A549 (cell line): Measurements from ENCODE around the gene CPSF7. TPM values are rescaled to one million over a fixed set of nuclear protein-coding genes. Genes with fewer than 3 reads are reported as not detected.
"Not testable (repeated sequence)": the region's sequence is repeated elsewhere in the genome, so short reads cannot be mapped to it uniquely, and the experiment has no call there.

ENCODE experiments used
- ATAC-seq, 2 experiments: fragments of 200-7000 bp in 1 of 2; fragments of >200 bp in 1 of 2; cut with Nextera tagmentation in 1 of 2; cut with Tn5 transposase in 1 of 2; 3 replicates each; pipeline versions ENCODE4 v1.8.0 to v1.9.1; 2018 to 2020; ENCODE audit warnings: mild to moderate bottlenecking in 1 of 2, moderate library complexity in 1 of 2
- CTCF ChIA-PET: fragments of 300-600 bp; sonication (Branson Sonifier 250); formaldehyde crosslinking; extraction: SDS; loops from one replicate; lab custom pipeline; 2021; ENCODE audit warnings: antibody characterized with exemption, inconsistent platforms; lab: Yijun Ruan, JAX
- POLR2A ChIA-PET: fragments of 350-600 bp; formaldehyde crosslinking; extraction: SDS; loops from one replicate; lab custom pipeline; 2021; ENCODE audit warnings: antibody characterized with exemption, inconsistent platforms; lab: Yijun Ruan, JAX
- DNase-seq, 2 experiments: peaks; one replicate each; pipeline versions ENCODE4 v3.0.0 to v3.0.0-alpha.2; 2011 to 2016; ENCODE audit warnings: low read depth in 1 of 2, low spot score in 1 of 2
- FAIRE-seq: peaks from 2 replicates; lab custom pipeline; 2011; peaks lifted over from hg19 to GRCh38; lab: Jason Lieb, UNC
- H3K27ac ChIP-seq, 2 experiments: fragments of >200 bp; sonication (Bioruptor Twin); formaldehyde crosslinking; 3 replicates each; pipeline ENCODE4 v1.5.1; 2016 to 2017
- H3K4me1 ChIP-seq: fragments of >200 bp; sonication (Bioruptor Twin); formaldehyde crosslinking; 3 replicates; pipeline ENCODE4 v1.6.1; 2016
- H3K4me2 ChIP-seq: fragments of >200 bp; sonication (Bioruptor Twin); formaldehyde crosslinking; 3 replicates; pipeline ENCODE4 v1.6.1; 2016
- H3K4me3 ChIP-seq: fragments of >200 bp; sonication (Bioruptor Twin); formaldehyde crosslinking; 3 replicates; pipeline ENCODE4 v1.5.1; 2016
- H3K9me3 ChIP-seq: fragments of >200 bp; sonication (Bioruptor Twin); formaldehyde crosslinking; 3 replicates; pipeline ENCODE4 v1.6.1; 2016
- ATOH8 ChIP-seq: fragments of 250-450 bp; sonication (Bioruptor Pico); IDR thresholded peaks from 2 replicates; pipeline ENCODE4 v1.5.0; 2020; ENCODE audit warnings: low read depth, mild to moderate bottlenecking, moderate library complexity
- BCL3 ChIP-seq: fragments of >200 bp; sonication (Bioruptor Twin); formaldehyde crosslinking; IDR thresholded peaks from 3 replicates; pipeline ENCODE4 v1.6.1; 2016
- BHLHE40 ChIP-seq: IDR thresholded peaks from 2 replicates; pipeline ENCODE4 v1.6.1; 2012; ENCODE audit warnings: low read depth, low read length, inconsistent platforms
- CBX2 ChIP-seq: fragments of 200-600 bp; sonication (generic); IDR thresholded peaks from 2 replicates; pipeline ENCODE4 v1.6.1; 2016; ENCODE audit warnings: low read depth, mild to moderate bottlenecking, borderline replicate concordance
- CEBPB ChIP-seq, 2 experiments: fragments of >200 bp in 1 of 2; sonication (Bioruptor Twin) in 1 of 2; formaldehyde crosslinking in 1 of 2; IDR thresholded peaks; 2 replicates each; pipeline ENCODE4 v1.6.1; 2012 to 2016
- EHF ChIP-seq: fragments of 250-450 bp; sonication (Bioruptor Pico); IDR thresholded peaks from 2 replicates; pipeline ENCODE4 v1.5.0; 2020; ENCODE audit warnings: mild to moderate bottlenecking
- EHMT2 ChIP-seq: fragments of 200-600 bp; sonication (generic); IDR thresholded peaks from 2 replicates; pipeline ENCODE4 v1.6.1; 2016; ENCODE audit warnings: antibody characterized with exemption, low read depth, mild to moderate bottlenecking, moderate library complexity
- EP300 ChIP-seq, 2 experiments: fragments of >200 bp; sonication (Bioruptor Twin); formaldehyde crosslinking; IDR thresholded peaks; 2 replicates in 1 of 2; 3 replicates in 1 of 2; pipeline ENCODE4 v1.6.1; 2016 to 2017
- FOSB ChIP-seq: fragments of 250-450 bp; sonication (Bioruptor Pico); IDR thresholded peaks from 2 replicates; pipeline ENCODE4 v1.5.0; 2020; ENCODE audit warnings: mild to moderate bottlenecking, moderate library complexity
- GATA3 ChIP-seq: IDR thresholded peaks from 2 replicates; pipeline ENCODE4 v1.6.1; 2012; ENCODE audit warnings: borderline replicate concordance
- HDAC2 ChIP-seq: fragments of 200-600 bp; sonication (generic); IDR thresholded peaks from 2 replicates; pipeline ENCODE4 v1.6.1; 2016
- HEYL ChIP-seq: fragments of 250-450 bp; sonication (Bioruptor Pico); IDR thresholded peaks from 2 replicates; pipeline ENCODE4 v1.8.0; 2021; ENCODE audit warnings: mild to moderate bottlenecking, moderate library complexity
- HOXB5 ChIP-seq: fragments of 250-450 bp; sonication (Bioruptor Pico); IDR thresholded peaks from 2 replicates; pipeline ENCODE4 v1.5.0; 2020; ENCODE audit warnings: mild to moderate bottlenecking, moderate library complexity
- JUN ChIP-seq, 2 experiments: fragments of >200 bp; sonication (Bioruptor Twin); formaldehyde crosslinking; IDR thresholded peaks; 2 replicates in 1 of 2; 3 replicates in 1 of 2; pipeline ENCODE4 v1.6.1; 2016 to 2017
- KDM5A ChIP-seq: fragments of 200-600 bp; sonication (generic); IDR thresholded peaks from 2 replicates; pipeline ENCODE4 v1.6.1; 2016; ENCODE audit warnings: antibody characterized with exemption, mild to moderate bottlenecking
- MAFK ChIP-seq: fragments of 450-650 bp; IDR thresholded peaks from 2 replicates; pipeline ENCODE4 v1.6.1; 2014; ENCODE audit not compliant: partially characterized antibody
- MAX ChIP-seq: IDR thresholded peaks from 2 replicates; pipeline ENCODE4 v1.6.1; 2012
- NPAS2 ChIP-seq: fragments of 250-450 bp; sonication (Bioruptor Pico); IDR thresholded peaks from 2 replicates; pipeline ENCODE4 v1.8.0; 2022; ENCODE audit warnings: mild to moderate bottlenecking, moderate library complexity, borderline replicate concordance
- PBX3 ChIP-seq: IDR thresholded peaks from 2 replicates; pipeline ENCODE4 v1.6.1; 2012
- POLR2A ChIP-seq: IDR thresholded peaks from 2 replicates; pipeline ENCODE4 v1.6.1; 2012; ENCODE audit warnings: mild to moderate bottlenecking, low read length
- RAD21 ChIP-seq, 2 experiments: fragments of >200 bp in 1 of 2; sonication (Bioruptor Twin) in 1 of 2; formaldehyde crosslinking in 1 of 2; IDR thresholded peaks in 1 of 2; conservative IDR thresholded peaks in 1 of 2; 2 replicates in 1 of 2; 3 replicates in 1 of 2; pipeline ENCODE4 v1.6.1; 2012 to 2018; ENCODE audit warnings: inconsistent platforms in 1 of 2
- RARB ChIP-seq: fragments of 250-450 bp; sonication (Bioruptor Pico); IDR thresholded peaks from 2 replicates; pipeline ENCODE4 v1.8.0; 2021; ENCODE audit warnings: mild to moderate bottlenecking, moderate library complexity
- RCOR1 ChIP-seq: fragments of 150-350 bp; IDR thresholded peaks from 2 replicates; pipeline ENCODE4 v1.6.1; 2014; ENCODE audit warnings: antibody characterized with exemption, low read length, low read depth
- TP53 ChIP-seq: fragments of 250-450 bp; sonication (Bioruptor Pico); IDR thresholded peaks from 2 replicates; pipeline ENCODE4 v1.5.0; 2021; ENCODE audit warnings: mild to moderate bottlenecking, moderate library complexity
- ZNF302 ChIP-seq: fragments of 250-450 bp; sonication (Bioruptor Pico); IDR thresholded peaks from 2 replicates; pipeline ENCODE4 v1.9.0; 2021; ENCODE audit warnings: inconsistent platforms, mild to moderate bottlenecking, moderate library complexity
- WGBS: methylation state at CpG from one replicate; pipeline ENCODE4 v1.1.6; 2017; ENCODE audit errors: missing lambda C conversion rate; 5-methylcytosine and 5-hydroxymethylcytosine counted together
- polyA plus RNA-seq, 4 experiments: library from polyadenylated mRNA; depleted of rRNA in 3 of 4; stranded (reverse); fragments of >200 nt; fragmentation: RNase III in 1 of 4; extraction: RNeasy Plus Mini Kit Qiagen cat#74134 plus additional on column Dnase treatment in 1 of 4; gene quantifications; 2 replicates in 3 of 4; 3 replicates in 1 of 4; pipeline ENCODE4 v1.2.3, GENCODE V29; 2011 to 2017
- TF ChIP-seq, protein P1 (sequence below): fragments of 450-650 bp; IDR thresholded peaks from 2 replicates; pipeline ENCODE4 v1.6.1; 2014; ENCODE audit warnings: antibody characterized with exemption

The CPSF7 gene
- polyA plus RNA-seq, 2 of the 4 experiments (the other 2 are of a cell fraction), result 56.7 to 62.9 TPM

DNA sequence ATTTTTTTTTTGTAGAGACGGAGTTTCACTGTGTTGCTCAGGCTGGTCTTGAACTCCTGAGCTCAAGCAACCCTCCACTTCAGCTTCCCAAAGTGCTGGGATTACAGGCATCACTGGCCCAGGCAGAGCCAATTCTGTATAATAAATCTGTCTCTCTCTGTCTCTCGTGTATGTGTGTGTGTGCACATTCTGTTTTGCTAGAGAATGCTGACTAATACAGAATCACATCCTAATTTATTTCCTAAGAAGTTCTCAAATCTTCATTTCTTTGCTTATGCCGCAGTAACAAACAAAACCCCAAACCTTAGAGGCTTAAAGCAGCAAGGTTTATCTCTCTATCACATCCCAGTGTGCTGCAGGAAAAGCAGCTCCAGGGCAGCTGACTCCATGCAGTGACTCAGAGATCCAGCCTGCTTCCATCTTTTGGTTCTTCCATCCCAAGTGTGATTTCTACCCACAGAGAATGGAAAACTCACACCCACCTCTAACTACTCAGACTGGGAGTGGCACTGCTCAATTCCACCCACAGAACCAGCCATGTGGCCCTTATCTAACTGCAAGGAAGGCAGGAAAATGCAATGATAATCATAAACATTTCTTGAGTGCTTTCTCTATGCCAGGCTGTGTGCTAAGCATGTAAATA, 43.7 kb upstream of the CPSF7 start:
- TF ChIP-seq BCL3 (no peak), HOXB5 (no peak), NPAS2 (CRISPR knock-in tag) (no peak), MAFK (peak; percentile 60), ZNF302 (CRISPR knock-in tag) (no peak), FOSB (CRISPR knock-in tag) (no peak), EHMT2 (no peak)
- no peak for FAIRE-seq
- H3K9me3 ChIP-seq, result no peaks in the 10 kb centered on the region
- DNase-seq, result no peak
- CTCF ChIA-PET, result interaction anchor here (0.7 to 8.2 kb wide), 7 partner anchors 28 to 206 kb away, joined by 3 to 59 read pairs (median 4); no protein-coding TSS in a partner anchor
- H3K4me2 ChIP-seq, result no peak overlapping the region
- POLR2A ChIA-PET, result no interaction called here
- H3K27ac ChIP-seq, result no peak overlapping the region
- H3K4me1 ChIP-seq, result no peaks in the 10 kb centered on the region
- ATAC-seq, result no peak
- H3K4me3 ChIP-seq, result no peak overlapping the region
- WGBS, result 83% methylated on average over 3 of the region's 3 CpGs

DNA sequence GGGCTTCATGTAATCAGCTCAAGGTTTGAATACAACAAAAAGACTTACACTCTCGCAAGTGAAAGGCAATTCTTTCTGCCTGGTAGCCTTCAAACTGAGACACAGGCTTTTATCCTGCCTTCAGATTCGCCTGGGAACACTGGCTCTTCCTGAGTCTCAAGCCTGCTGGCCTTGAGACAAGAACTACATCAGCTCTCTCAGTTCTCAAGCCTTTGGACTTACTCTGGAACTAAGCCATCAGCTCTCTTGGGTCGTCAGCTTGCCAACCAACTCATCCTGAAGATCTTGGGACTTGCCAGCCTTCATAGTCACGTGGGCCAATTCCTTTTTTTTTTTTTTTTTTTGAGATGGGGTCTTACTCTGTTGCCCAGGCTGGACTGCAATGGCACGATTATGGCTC, 43.1 kb upstream of the CPSF7 start:
- POLR2A ChIA-PET, result no interaction called here
- no peak for FAIRE-seq

GRCh38 chr11:61472282-61472681, 42.5 kb upstream of the CPSF7 start:
- H3K9me3 ChIP-seq, result no peaks in the 10 kb centered on the region
- no peak for ATAC-seq
- no peak overlapping the region for H3K27ac ChIP-seq
- no peak overlapping the region for H3K4me2 ChIP-seq
- TF ChIP-seq MAX, result no peak
- no peak for TF ChIP-seq ATOH8 (CRISPR knock-in tag)
- no peak for TF ChIP-seq TP53
- no peak for TF ChIP-seq GATA3
- TF ChIP-seq RAD21 (conservative IDR thresholded peaks at IDR 0.05 in 1 of 2, IDR thresholded peaks at IDR 0.05 in 1 of 2), result no peak
- TF ChIP-seq HDAC2, result no peak
- ChIA-PET CTCF (interaction anchor here (0.8 to 8.2 kb wide), 8 partner anchors 26 to 166 kb away, joined by 3 to 59 read pairs (median 4); no protein-coding TSS in a partner anchor), POLR2A (no interaction called here)
- no peak for DNase-seq
- H3K4me3 ChIP-seq, result no peak overlapping the region
- WGBS, result 95% methylated on average over 5 of the region's 5 CpGs
- H3K4me1 ChIP-seq, result no peaks in the 10 kb centered on the region
- FAIRE-seq, result no peak

More for the DNA sequence above, 43.1 kb upstream of the CPSF7 start:
- no peak overlapping the region for H3K27ac ChIP-seq
- H3K9me3 ChIP-seq, result no peaks in the 10 kb centered on the region
- CTCF ChIA-PET, result interaction anchor here (0.7 to 8.2 kb wide), 8 partner anchors 27 to 206 kb away, joined by 3 to 59 read pairs (median 4); no protein-coding TSS in a partner anchor
- DNase-seq (no peak), ATAC-seq (no peak)
- H3K4me3 ChIP-seq, result no peak overlapping the region
- WGBS, result 83% methylated on average over 5 of the region's 5 CpGs
- no peak for TF ChIP-seq POLR2A
- TF ChIP-seq, protein P1, sequence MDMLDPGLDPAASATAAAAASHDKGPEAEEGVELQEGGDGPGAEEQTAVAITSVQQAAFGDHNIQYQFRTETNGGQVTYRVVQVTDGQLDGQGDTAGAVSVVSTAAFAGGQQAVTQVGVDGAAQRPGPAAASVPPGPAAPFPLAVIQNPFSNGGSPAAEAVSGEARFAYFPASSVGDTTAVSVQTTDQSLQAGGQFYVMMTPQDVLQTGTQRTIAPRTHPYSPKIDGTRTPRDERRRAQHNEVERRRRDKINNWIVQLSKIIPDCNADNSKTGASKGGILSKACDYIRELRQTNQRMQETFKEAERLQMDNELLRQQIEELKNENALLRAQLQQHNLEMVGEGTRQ, result no peak
- no peak for TF ChIP-seq NPAS2 (CRISPR knock-in tag)
- no peak for TF ChIP-seq JUN (IDR thresholded peaks at IDR 0.05)
- TF ChIP-seq RCOR1, result no peak
- H3K4me1 ChIP-seq, result no peaks in the 10 kb centered on the region
- no peak overlapping the region for H3K4me2 ChIP-seq

GRCh38 chr11:61468002-61468401, 38.2 kb upstream of the CPSF7 start:
- ATAC-seq (no peak), FAIRE-seq (no peak), DNase-seq (no peak)
- no peak overlapping the region for H3K4me3 ChIP-seq
- TF ChIP-seq EP300 (IDR thresholded peaks at IDR 0.05), result no peak
- TF ChIP-seq RAD21 (conservative IDR thresholded peaks at IDR 0.05 in 1 of 2, IDR thresholded peaks at IDR 0.05 in 1 of 2), result no peak
- no peak for TF ChIP-seq EHF
- no peak for TF ChIP-seq RARB
- no peak for TF ChIP-seq CEBPB (IDR thresholded peaks at IDR 0.05)
- no peak for TF ChIP-seq HEYL
- no peak for TF ChIP-seq RCOR1
- TF ChIP-seq ZNF302 (CRISPR knock-in tag), result no peak
- no peak for TF ChIP-seq BHLHE40
- no peak for TF ChIP-seq CBX2
- no peak for TF ChIP-seq KDM5A
- no peak for TF ChIP-seq PBX3
- ChIA-PET POLR2A (no interaction called here), CTCF (interaction anchor here (2.1 to 5.9 kb wide), 6 partner anchors 10 to 170 kb away, joined by 5 to 35 read pairs (median 16); no protein-coding TSS in a partner anchor)
- H3K4me1 ChIP-seq, result no peaks in the 10 kb centered on the region
- no peak overlapping the region for H3K27ac ChIP-seq
- no peak overlapping the region for H3K4me2 ChIP-seq
- no peaks in the 10 kb centered on the region for H3K9me3 ChIP-seq
- WGBS, result 82% methylated on average over 7 of the region's 7 CpGs

- FAIRE-seq, result not testable (repeated sequence)
Observed at GRCh38 chr11:61467602-61468001, 37.8 kb upstream of the CPSF7 start.

More at GRCh38 chr11:61467602-61468001, 37.8 kb upstream of the CPSF7 start:
- H3K27ac ChIP-seq, H3K4me3 ChIP-seq, POLR2A ChIA-PET, H3K9me3 ChIP-seq, H3K4me2 ChIP-seq, ATAC-seq, DNase-seq, H3K4me1 ChIP-seq: not testable (repeated sequence)
- 78% methylated on average over 6 of the region's 6 CpGs for WGBS
- CTCF ChIA-PET, result interaction anchor here (2.1 to 5.9 kb wide), 5 partner anchors 11 to 171 kb away, joined by 5 to 35 read pairs (median 11); no protein-coding TSS in a partner anchor
